GM19455 (cell line): ENCODE results near the gene DMGDH.

ENCODE experiments used
- ATAC-seq: cut with Tn5 transposase; IDR thresholded peaks from one replicate; pipeline ENCODE4 v1.9.1; 2021; ENCODE audit not compliant: unreplicated experiment

Gene DMGDH

GRCh38 chr5:79069488-79070349 lies at the start of gene DMGDH, which contains the start of gene BHMT2:
DMGDH (minus strand) TSS chr5:79069674; CDS start chr5:79069620, 54 bp downstream.
BHMT2 (plus strand) TSS chr5:79069767; CDS start chr5:79069783, 16 bp downstream.
- ATAC-seq: no peak

GRCh38 chr5:79112703-79113058 lies 43.2 kb upstream of the DMGDH start:
- no peak for ATAC-seq

GRCh38 chr5:79111960-79112702 lies 42.7 kb upstream of the DMGDH start:
- no peak for ATAC-seq

GRCh38 chr5:79111387-79111959 lies 42.0 kb upstream of the DMGDH start, which contains the start of gene BHMT:
BHMT (plus strand) TSS chr5:79111809; CDS start chr5:79111886, 77 bp downstream.
- ATAC-seq: no peak

GRCh38 chr5:79109527-79110492 lies 40.3 kb upstream of the DMGDH start:
- ATAC-seq: no peak

- ATAC-seq: no peak
These were observed 39.3 kb upstream of the DMGDH start for GRCh38 chr5:79108792-79109191.

GRCh38 chr5:79108086-79108485 lies 38.6 kb upstream of the DMGDH start:
- no peak for ATAC-seq

GRCh38 chr5:79107020-79107796 lies 37.7 kb upstream of the DMGDH start:
- no peak for ATAC-seq

GRCh38 chr5:79105868-79106267 lies 36.4 kb upstream of the DMGDH start:
- no peak for ATAC-seq

GRCh38 chr5:79093762-79094161 lies 24.3 kb upstream of the DMGDH start:
- ATAC-seq: no peak

- no peak for ATAC-seq
These were observed 21.6 kb upstream of the DMGDH start for GRCh38 chr5:79091064-79091463.

GRCh38 chr5:79088507-79088906 lies 19.0 kb upstream of the DMGDH start:
- no peak for ATAC-seq

- ATAC-seq: no peak
These were observed 16.6 kb upstream of the DMGDH start for GRCh38 chr5:79086116-79086515.

- ATAC-seq: no peak
These were observed 12.3 kb upstream of the DMGDH start for GRCh38 chr5:79081779-79082178.

- ATAC-seq: no peak
These were observed 11.3 kb upstream of the DMGDH start for GRCh38 chr5:79080804-79081203.

- ATAC-seq: no peak
These were observed 8.3 kb upstream of the DMGDH start for GRCh38 chr5:79077680-79078365.

- no peak for ATAC-seq
These were observed 7.3 kb upstream of the DMGDH start for GRCh38 chr5:79076819-79077218.

GRCh38 chr5:79075646-79076426 lies 6.4 kb upstream of the DMGDH start:
- ATAC-seq: no peak
